OCI-LY7 (cell line): Measurements from ENCODE around the gene DHRS1. TPM values are rescaled to one million over a fixed set of nuclear protein-coding genes. Genes with fewer than 3 reads are reported as not detected.

ENCODE experiments used
- BruUV-seq: library from RNA; stranded (reverse); fragments of 400-500 nt; replicated peaks from 2 replicates; lab custom pipeline; 2021; lab: Mats Ljungman, UMichigan
- CTCF ChIA-PET: fragments of 300-600 bp; sonication (Branson Sonifier 250); formaldehyde crosslinking; loops from one replicate; lab custom pipeline; 2022; ENCODE audit warnings: antibody characterized with exemption; ENCODE audit not compliant: unreplicated experiment; lab: Charles Lee
- POLR2A ChIA-PET: fragments of 300-600 bp; sonication (Branson Sonifier 250); formaldehyde crosslinking; loops from one replicate; lab custom pipeline; 2022; ENCODE audit warnings: antibody characterized with exemption; lab: Charles Lee
- DNase-seq: peaks from one replicate; pipeline ENCODE4 v3.0.0-alpha.2; 2015; ENCODE audit warnings: low spot score
- H2AFZ ChIP-seq: fragments of 200-600 bp; sonication (generic), shearing (Covaris generic); 2 replicates; pipeline ENCODE4 v1.6.1; 2014; ENCODE audit warnings: mild to moderate bottlenecking, antibody characterized with exemption, low read length, moderate library complexity
- H3K27ac ChIP-seq: fragments of 200-600 bp; sonication (generic); 2 replicates; pipeline ENCODE4 v1.5.1; 2014; ENCODE audit warnings: mixed run types, low read depth, mild to moderate bottlenecking, moderate library complexity, low read length, inconsistent platforms; ENCODE audit not compliant: poor library complexity, severe bottlenecking
- H3K36me3 ChIP-seq: fragments of 200-600 bp; sonication (generic); 2 replicates; pipeline ENCODE4 v1.6.1; 2014; ENCODE audit warnings: mild to moderate bottlenecking, antibody characterized with exemption, low read length, moderate library complexity, mixed read lengths; ENCODE audit not compliant: insufficient read depth
- H3K4me1 ChIP-seq: fragments of 200-600 bp; sonication (generic); 2 replicates; pipeline ENCODE4 v1.5.1; 2014; ENCODE audit warnings: mild to moderate bottlenecking, low read length; ENCODE audit not compliant: insufficient read depth, poor library complexity, severe bottlenecking
- H3K4me2 ChIP-seq: fragments of 200-600 bp; sonication (generic); 2 replicates; pipeline ENCODE4 v1.6.1; 2014; ENCODE audit warnings: mild to moderate bottlenecking, low read length
- H3K4me3 ChIP-seq: fragments of 200-600 bp; sonication (generic); 2 replicates; pipeline ENCODE4 v1.5.1; 2014; ENCODE audit warnings: mild to moderate bottlenecking, low read depth, low read length; ENCODE audit not compliant: poor library complexity, severe bottlenecking
- H3K79me2 ChIP-seq: fragments of 200-600 bp; sonication (generic); 2 replicates; pipeline ENCODE4 v1.6.1; 2016; ENCODE audit warnings: low read depth, mild to moderate bottlenecking, low read length, moderate library complexity, mixed read lengths; ENCODE audit not compliant: insufficient read depth
- H3K9me2 ChIP-seq: fragments of 200-600 bp; sonication (generic); 2 replicates; pipeline ENCODE4 v1.6.1; 2016; ENCODE audit warnings: mild to moderate bottlenecking, low read length, mixed read lengths; ENCODE audit not compliant: insufficient read depth
- H3K9me3 ChIP-seq: fragments of 200-600 bp; sonication (generic); 2 replicates; pipeline ENCODE4 v1.6.1; 2014; ENCODE audit warnings: mild to moderate bottlenecking, mixed run types, low read length, mixed read lengths
- H4K20me1 ChIP-seq: fragments of 200-600 bp; sonication (generic); 2 replicates; pipeline ENCODE4 v1.6.1; 2014; ENCODE audit warnings: mild to moderate bottlenecking, antibody characterized with exemption, low read length, moderate library complexity, mixed read lengths; ENCODE audit not compliant: insufficient read depth
- EZH2phosphoT487 ChIP-seq: fragments of 200-600 bp; sonication (generic); IDR thresholded peaks from 2 replicates; pipeline ENCODE4 v1.6.1; 2018; ENCODE audit warnings: low read depth, borderline replicate concordance, mild to moderate bottlenecking, mixed run types, antibody characterized with exemption, low read length, moderate library complexity, mixed read lengths
- intact Hi-C: fragments of 100-400 bp; cut with micrococcal nuclease; formaldehyde crosslinking; loops from one replicate; pipeline ENCODE4 v1.10.0; 2022; ENCODE audit not compliant: unreplicated experiment
- total RNA-seq, 2 experiments: library from RNA; depleted of rRNA in 1 of 2; stranded (reverse); fragments of >200 nt in 1 of 2; shearing (Covaris generic) in 1 of 2; gene quantifications; 2 replicates each; pipeline ENCODE4 v1.2.3, GENCODE V29; 2014 to 2022
- TF ChIP-seq, protein P1 (sequence below): fragments of 200-600 bp; sonication (generic); conservative IDR thresholded peaks from 2 replicates; pipeline ENCODE4 v1.5.1; 2014; ENCODE audit warnings: mild to moderate bottlenecking, antibody characterized with exemption, low read length, moderate library complexity, mixed read lengths

Gene DHRS1
- total RNA-seq, 2 experiments from 2014 or later = 27.4 to 34.9 TPM

DNA sequence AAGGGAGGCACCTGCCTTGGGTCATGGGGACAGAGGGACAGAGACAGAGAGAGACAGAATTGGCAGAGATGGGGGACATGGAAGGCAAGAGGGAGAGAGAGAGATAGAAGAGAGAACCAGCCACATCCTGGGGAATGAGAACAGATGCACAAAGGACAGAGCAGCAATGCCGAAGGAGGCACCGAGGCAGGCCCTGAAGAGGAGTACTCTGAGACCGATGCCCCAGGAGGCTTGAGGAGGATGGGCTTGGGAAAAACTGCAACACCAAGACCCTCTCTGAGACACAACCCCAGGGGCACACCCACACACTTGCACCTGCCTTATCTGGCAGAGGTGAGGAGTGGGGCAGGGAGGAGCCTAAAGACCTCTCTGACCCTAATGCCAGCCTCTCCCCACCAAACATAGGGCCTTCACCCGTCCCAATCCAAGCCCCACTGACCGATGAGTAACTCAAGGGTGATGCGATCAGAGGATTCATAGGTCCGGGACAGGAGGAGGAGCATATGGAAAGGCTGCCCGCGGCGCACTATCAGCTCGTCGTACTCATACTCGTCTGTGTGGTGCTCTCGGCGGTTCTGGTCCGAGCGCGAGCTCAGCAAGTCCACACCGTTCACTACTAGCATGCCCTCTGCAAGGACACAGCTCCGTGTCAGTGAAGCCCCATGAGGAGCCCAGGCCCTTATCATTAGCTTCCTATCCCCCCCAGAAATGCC lies 38.2 kb downstream of the DHRS1 start:
- no peaks in the 10 kb centered on the region for H3K36me3 ChIP-seq
- ChIA-PET POLR2A (interaction anchor here (0.9 kb wide), 1 partner anchor 12 kb away, joined by 3 read pairs; no protein-coding TSS in a partner anchor), CTCF (no interaction called here)
- no peaks in the 10 kb centered on the region for H4K20me1 ChIP-seq
- BruUV-seq = no TSS peak
- no peak for DNase-seq
- no peak overlapping the region for H3K4me3 ChIP-seq
- H3K4me1 ChIP-seq = peaks cover 12% of the 10 kb centered on the region
- no peak overlapping the region for H3K4me2 ChIP-seq
- no peak overlapping the region for H3K27ac ChIP-seq
- no peaks in the 10 kb centered on the region for H3K9me3 ChIP-seq
- intact Hi-C loops = no loop called here
- TF ChIP-seq EZH2phosphoT487 = no peak
- TF ChIP-seq, protein P1, sequence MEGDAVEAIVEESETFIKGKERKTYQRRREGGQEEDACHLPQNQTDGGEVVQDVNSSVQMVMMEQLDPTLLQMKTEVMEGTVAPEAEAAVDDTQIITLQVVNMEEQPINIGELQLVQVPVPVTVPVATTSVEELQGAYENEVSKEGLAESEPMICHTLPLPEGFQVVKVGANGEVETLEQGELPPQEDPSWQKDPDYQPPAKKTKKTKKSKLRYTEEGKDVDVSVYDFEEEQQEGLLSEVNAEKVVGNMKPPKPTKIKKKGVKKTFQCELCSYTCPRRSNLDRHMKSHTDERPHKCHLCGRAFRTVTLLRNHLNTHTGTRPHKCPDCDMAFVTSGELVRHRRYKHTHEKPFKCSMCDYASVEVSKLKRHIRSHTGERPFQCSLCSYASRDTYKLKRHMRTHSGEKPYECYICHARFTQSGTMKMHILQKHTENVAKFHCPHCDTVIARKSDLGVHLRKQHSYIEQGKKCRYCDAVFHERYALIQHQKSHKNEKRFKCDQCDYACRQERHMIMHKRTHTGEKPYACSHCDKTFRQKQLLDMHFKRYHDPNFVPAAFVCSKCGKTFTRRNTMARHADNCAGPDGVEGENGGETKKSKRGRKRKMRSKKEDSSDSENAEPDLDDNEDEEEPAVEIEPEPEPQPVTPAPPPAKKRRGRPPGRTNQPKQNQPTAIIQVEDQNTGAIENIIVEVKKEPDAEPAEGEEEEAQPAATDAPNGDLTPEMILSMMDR = no peak
- no peaks in the 10 kb centered on the region for H3K79me2 ChIP-seq
- H3K9me2 ChIP-seq = no peaks in the 10 kb centered on the region
- no peak overlapping the region for H2AFZ ChIP-seq

GRCh38 chr14:24260780-24261157 lies 38.8 kb downstream of the DHRS1 start:
- Histone ChIP-seq H3K27ac (no peak overlapping the region), H3K9me2 (no peaks in the 10 kb centered on the region), H4K20me1 (no peaks in the 10 kb centered on the region), H3K4me3 (no peak overlapping the region), H3K9me3 (no peaks in the 10 kb centered on the region), H3K4me1 (peaks cover 12% of the 10 kb centered on the region), H3K36me3 (no peaks in the 10 kb centered on the region), H3K79me2 (no peaks in the 10 kb centered on the region), H3K4me2 (no peak overlapping the region), H2AFZ (no peak overlapping the region)
- ChIA-PET POLR2A (interaction anchor here (0.6 kb wide), 1 partner anchor 939 kb away, joined by 3 read pairs; the partner anchor contains the start of gene PABPN1), CTCF (no interaction called here)
- DNase-seq = no peak
- BruUV-seq = no TSS peak
- intact Hi-C loops = no loop called here
- TF ChIP-seq EZH2phosphoT487 = no peak
- TF ChIP-seq, protein P1 = no peak
